ENCODE data around the gene KLHL22.

- TF ChIP-seq CTCF (IDR thresholded peaks at IDR 0.05) (no peak), SIN3A (IDR thresholded peaks at IDR 0.05; ENCODE audit: borderline replicate concordance, insufficient read depth, low read depth, low read length) (no peak)
Measured at GRCh38 chr22:20464096-20464614, 31.4 kb downstream of the KLHL22 start.

All from Panc1 (cell line).